K562 (cell line): ENCODE data around the gene KLHL22. TPM values are rescaled to one million over a fixed set of nuclear protein-coding genes. Genes with fewer than 3 reads are reported as not detected.

Source experiments
- COPS2 ChIP-seq: fragments of 450-650 bp; conservative IDR thresholded peaks from 2 replicates; pipeline ENCODE4 v1.6.1; 2016; ENCODE audit warnings: mild to moderate bottlenecking, moderate library complexity
- DIDO1 ChIP-seq: fragments of 450-650 bp; IDR thresholded peaks from 2 replicates; pipeline ENCODE4 v1.6.1; 2016; ENCODE audit warnings: low read depth, missing biosample characterization, missing genetic modification characterization
- DMBX1 ChIP-seq: fragments of 250-450 bp; sonication (Bioruptor Pico); IDR thresholded peaks from 2 replicates; pipeline ENCODE4 v1.8.0; 2022; ENCODE audit warnings: inconsistent platforms, mild to moderate bottlenecking, moderate library complexity, borderline replicate concordance
- FOXJ3 ChIP-seq: sonication (generic); formaldehyde crosslinking; IDR thresholded peaks from 2 replicates; pipeline ENCODE4 v1.4.0; 2020; ENCODE audit warnings: mild to moderate bottlenecking, missing genetic modification reagents
- JUN ChIP-seq, 2 experiments: sonication (generic) in 1 of 2; formaldehyde crosslinking in 1 of 2; IDR thresholded peaks; 2 replicates each; pipeline versions ENCODE4 v1.6.1 to v1.8.0; 2012 to 2022; ENCODE audit warnings: borderline replicate concordance in 2 of 2, mild to moderate bottlenecking in 2 of 2, improper control_type of control experiment in 1 of 2, low read depth in 1 of 2, low read length in 1 of 2, missing genetic modification reagents in 1 of 2
- KDM4B ChIP-seq, 2 experiments: fragments of 450-650 bp in 1 of 2; sonication (generic) in 1 of 2; IDR thresholded peaks; 2 replicates each; pipeline ENCODE4 v1.6.1; 2016 to 2017; ENCODE audit warnings: borderline replicate concordance in 2 of 2, antibody characterized with exemption in 1 of 2, low read depth in 1 of 2, mild to moderate bottlenecking in 1 of 2
- MAFF ChIP-seq: IDR thresholded peaks from 2 replicates; pipeline ENCODE4 v1.6.1; 2012; ENCODE audit warnings: low read length, improper control_type of control experiment
- MXI1 ChIP-seq: IDR thresholded peaks from 2 replicates; pipeline ENCODE4 v1.6.1; 2011; ENCODE audit warnings: low read depth, mild to moderate bottlenecking, improper control_type of control experiment, low read length
- NFIX ChIP-seq: fragments of 250-450 bp; sonication (Bioruptor Pico); IDR thresholded peaks from 2 replicates; pipeline ENCODE4 v1.4.0; 2020; ENCODE audit warnings: low read depth, mild to moderate bottlenecking, moderate library complexity
- POLR2G ChIP-seq: fragments of 200-400 bp; formaldehyde crosslinking; IDR thresholded peaks from 2 replicates; pipeline ENCODE4 v1.6.1; 2017; ENCODE audit warnings: low read depth, mild to moderate bottlenecking, antibody characterized with exemption, low read length, moderate library complexity
- PTRF ChIP-seq: fragments of 450-650 bp; IDR thresholded peaks from 2 replicates; pipeline ENCODE4 v1.6.1; 2016; ENCODE audit warnings: mild to moderate bottlenecking, missing genetic modification characterization, missing compliant biosample characterization
- RCOR1 ChIP-seq, 2 experiments: IDR thresholded peaks; 2 replicates each; pipeline ENCODE4 v1.6.1; 2012; ENCODE audit warnings: low read depth in 2 of 2, low read length in 2 of 2, borderline replicate concordance in 1 of 2, improper control_type of control experiment in 1 of 2
- SMAD4 ChIP-seq: fragments of 250-450 bp; sonication (Bioruptor Pico); conservative IDR thresholded peaks from 2 replicates; pipeline ENCODE4 v1.8.0; 2021; ENCODE audit warnings: inconsistent platforms, mild to moderate bottlenecking, moderate library complexity
- SOX6 ChIP-seq: fragments of 450-650 bp; IDR thresholded peaks from 2 replicates; pipeline ENCODE4 v1.6.1; 2014; ENCODE audit warnings: mild to moderate bottlenecking
- ZNF324 ChIP-seq: fragments of 250-450 bp; sonication (Bioruptor Pico); IDR thresholded peaks from 2 replicates; pipeline ENCODE4 v1.4.0; 2020; ENCODE audit warnings: mild to moderate bottlenecking
- ZNF76 ChIP-seq: fragments of 250-450 bp; sonication (Bioruptor Pico); IDR thresholded peaks from 2 replicates; pipeline ENCODE4 v1.4.0; 2020; ENCODE audit warnings: mild to moderate bottlenecking, moderate library complexity, borderline replicate concordance
- polyA plus RNA-seq, 8 experiments: library from polyadenylated mRNA; depleted of rRNA in 4 of 8; stranded (reverse) in 5 of 8; unstranded in 3 of 8; fragments of >200 nt; fragmentation: Nextera tagmentation in 2 of 8; fragmentation: Illumina TruSeq in 1 of 8; extraction: Ambion mirVana in 2 of 8; extraction: Trizol in 1 of 8; gene quantifications; 2 replicates each; pipeline versions ENCODE4 v1.2.1 to v1.2.3, GENCODE V29; 2011 to 2014; ENCODE audit warnings: inconsistent platforms in 1 of 8, missing spikeins in 1 of 8
- total RNA-seq, 7 experiments: library from RNA; depleted of rRNA in 6 of 7; stranded (reverse); fragments of >200 nt in 6 of 7; fragmentation: Illumina TruSeq in 2 of 7; extraction: Trizol in 2 of 7; gene quantifications; 2 replicates each; pipeline versions ENCODE4 v1.2.1 to v1.2.3, GENCODE V29; 2011 to 2021; ENCODE audit warnings: low replicate concordance in 1 of 7
- TF ChIP-seq, protein P1 (sequence below), 2 experiments: fragments of 450-650 bp in 1 of 2; sonication (generic) in 1 of 2; formaldehyde crosslinking; conservative IDR thresholded peaks; 2 replicates each; pipeline versions ENCODE4 v1.4.0 to v1.8.1; 2020 to 2022; ENCODE audit warnings: mild to moderate bottlenecking in 1 of 2, missing genetic modification reagents in 1 of 2
- TF ChIP-seq, protein P2 (sequence below): fragments of 250-450 bp; sonication (Bioruptor Pico); IDR thresholded peaks from 2 replicates; pipeline ENCODE4 v1.4.0; 2020
- TF ChIP-seq, protein P3 (sequence below): fragments of 250-450 bp; sonication (Bioruptor Pico); IDR thresholded peaks from 2 replicates; pipeline ENCODE4 v1.6.1; 2021; ENCODE audit warnings: mild to moderate bottlenecking
- TF ChIP-seq, protein P4 (sequence below): sonication (generic); formaldehyde crosslinking; IDR thresholded peaks from 2 replicates; pipeline ENCODE4 v1.5.0; 2020; ENCODE audit warnings: missing genetic modification reagents

KLHL22 gene
- total and polyA plus RNA-seq, 9 of the 15 experiments (the other 6 are each of a cell fraction or from before 2014, with no cell fraction given): 1.3 to 25.6 (median 15.2) TPM

DNA sequence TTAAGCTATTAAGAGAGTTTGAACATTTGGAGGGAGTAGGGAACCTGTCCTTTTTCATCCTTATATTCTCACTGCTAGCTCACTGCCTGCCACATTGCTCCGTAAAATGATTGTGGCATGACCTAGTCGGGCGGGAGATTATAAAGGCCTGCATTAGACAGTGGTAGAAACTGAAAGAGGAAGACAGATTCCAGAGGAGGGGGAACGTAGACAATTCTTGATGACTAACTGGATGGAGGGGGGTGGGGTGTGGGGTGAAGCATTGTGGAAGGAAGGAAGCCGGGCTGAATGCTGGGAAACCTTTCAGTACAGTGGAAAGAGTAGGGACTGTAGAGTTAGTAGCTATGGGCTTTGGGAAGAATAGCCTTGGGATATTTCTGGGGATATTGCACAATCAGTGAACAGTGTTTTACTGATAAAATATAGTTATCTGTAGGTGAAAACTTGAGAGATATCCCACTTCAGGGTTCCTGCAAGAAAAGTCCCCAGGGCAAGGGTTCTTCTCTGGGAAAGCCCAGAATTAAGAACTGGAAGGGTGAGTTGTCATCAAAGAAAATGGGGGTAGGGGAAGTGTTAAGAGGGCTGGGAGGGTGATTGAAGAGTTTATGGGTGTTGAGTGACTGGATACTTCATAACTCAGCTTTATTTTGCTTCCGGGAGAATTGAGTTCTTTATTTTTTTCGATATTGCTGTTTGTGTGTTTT is 13.9 kb upstream of the KLHL22 start (continued):
- TF ChIP-seq SMAD4 (CRISPR knock-in tag) (no peak), RCOR1 (IDR thresholded peaks at IDR 0.05; ENCODE audit: borderline replicate concordance in 1 of 2, low read depth in 2 of 2, low read length in 2 of 2) (peak; percentile 78 to 96), PTRF (tag) (no peak), ZNF76 (CRISPR knock-in tag) (no peak), DMBX1 (CRISPR knock-in tag) (no peak), MXI1 (0 out of 2 replicates have a peak, but pooled peaks have one; percentile 13), ZNF324 (CRISPR knock-in tag) (no peak), NFIX (CRISPR knock-in tag) (no peak), JUN (IDR thresholded peaks at IDR 0.05; ENCODE audit: borderline replicate concordance, low read depth, low read length) (peak; percentile 98), JUN (CRISPR knock-in tag; IDR thresholded peaks at IDR 0.05; ENCODE audit: borderline replicate concordance) (no peak), FOXJ3 (no peak), DIDO1 (tag) (no peak), POLR2G (no peak), SOX6 (no peak), KDM4B (IDR thresholded peaks at IDR 0.05; ENCODE audit: borderline replicate concordance in 2 of 2, low read depth in 1 of 2) (no peak), MAFF (peak; percentile 43), COPS2 (no peak)
- TF ChIP-seq, protein P1, sequence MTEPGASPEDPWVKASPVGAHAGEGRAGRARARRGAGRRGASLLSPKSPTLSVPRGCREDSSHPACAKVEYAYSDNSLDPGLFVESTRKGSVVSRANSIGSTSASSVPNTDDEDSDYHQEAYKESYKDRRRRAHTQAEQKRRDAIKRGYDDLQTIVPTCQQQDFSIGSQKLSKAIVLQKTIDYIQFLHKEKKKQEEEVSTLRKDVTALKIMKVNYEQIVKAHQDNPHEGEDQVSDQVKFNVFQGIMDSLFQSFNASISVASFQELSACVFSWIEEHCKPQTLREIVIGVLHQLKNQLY (CRISPR knock-in tag; conservative IDR thresholded peaks at IDR 0.05): no peak
- TF ChIP-seq, protein P2, sequence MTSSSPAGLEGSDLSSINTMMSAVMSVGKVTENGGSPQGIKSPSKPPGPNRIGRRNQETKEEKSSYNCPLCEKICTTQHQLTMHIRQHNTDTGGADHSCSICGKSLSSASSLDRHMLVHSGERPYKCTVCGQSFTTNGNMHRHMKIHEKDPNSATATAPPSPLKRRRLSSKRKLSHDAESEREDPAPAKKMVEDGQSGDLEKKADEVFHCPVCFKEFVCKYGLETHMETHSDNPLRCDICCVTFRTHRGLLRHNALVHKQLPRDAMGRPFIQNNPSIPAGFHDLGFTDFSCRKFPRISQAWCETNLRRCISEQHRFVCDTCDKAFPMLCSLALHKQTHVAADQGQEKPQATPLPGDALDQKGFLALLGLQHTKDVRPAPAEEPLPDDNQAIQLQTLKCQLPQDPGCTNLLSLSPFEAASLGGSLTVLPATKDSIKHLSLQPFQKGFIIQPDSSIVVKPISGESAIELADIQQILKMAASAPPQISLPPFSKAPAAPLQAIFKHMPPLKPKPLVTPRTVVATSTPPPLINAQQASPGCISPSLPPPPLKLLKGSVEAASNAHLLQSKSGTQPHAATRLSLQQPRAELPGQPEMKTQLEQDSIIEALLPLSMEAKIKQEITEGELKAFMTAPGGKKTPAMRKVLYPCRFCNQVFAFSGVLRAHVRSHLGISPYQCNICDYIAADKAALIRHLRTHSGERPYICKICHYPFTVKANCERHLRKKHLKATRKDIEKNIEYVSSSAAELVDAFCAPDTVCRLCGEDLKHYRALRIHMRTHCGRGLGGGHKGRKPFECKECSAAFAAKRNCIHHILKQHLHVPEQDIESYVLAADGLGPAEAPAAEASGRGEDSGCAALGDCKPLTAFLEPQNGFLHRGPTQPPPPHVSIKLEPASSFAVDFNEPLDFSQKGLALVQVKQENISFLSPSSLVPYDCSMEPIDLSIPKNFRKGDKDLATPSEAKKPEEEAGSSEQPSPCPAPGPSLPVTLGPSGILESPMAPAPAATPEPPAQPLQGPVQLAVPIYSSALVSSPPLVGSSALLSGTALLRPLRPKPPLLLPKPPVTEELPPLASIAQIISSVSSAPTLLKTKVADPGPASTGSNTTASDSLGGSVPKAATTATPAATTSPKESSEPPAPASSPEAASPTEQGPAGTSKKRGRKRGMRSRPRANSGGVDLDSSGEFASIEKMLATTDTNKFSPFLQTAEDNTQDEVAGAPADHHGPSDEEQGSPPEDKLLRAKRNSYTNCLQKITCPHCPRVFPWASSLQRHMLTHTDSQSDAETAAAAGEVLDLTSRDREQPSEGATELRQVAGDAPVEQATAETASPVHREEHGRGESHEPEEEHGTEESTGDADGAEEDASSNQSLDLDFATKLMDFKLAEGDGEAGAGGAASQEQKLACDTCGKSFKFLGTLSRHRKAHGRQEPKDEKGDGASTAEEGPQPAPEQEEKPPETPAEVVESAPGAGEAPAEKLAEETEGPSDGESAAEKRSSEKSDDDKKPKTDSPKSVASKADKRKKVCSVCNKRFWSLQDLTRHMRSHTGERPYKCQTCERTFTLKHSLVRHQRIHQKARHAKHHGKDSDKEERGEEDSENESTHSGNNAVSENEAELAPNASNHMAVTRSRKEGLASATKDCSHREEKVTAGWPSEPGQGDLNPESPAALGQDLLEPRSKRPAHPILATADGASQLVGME (CRISPR knock-in tag): no peak
- TF ChIP-seq, protein P3, sequence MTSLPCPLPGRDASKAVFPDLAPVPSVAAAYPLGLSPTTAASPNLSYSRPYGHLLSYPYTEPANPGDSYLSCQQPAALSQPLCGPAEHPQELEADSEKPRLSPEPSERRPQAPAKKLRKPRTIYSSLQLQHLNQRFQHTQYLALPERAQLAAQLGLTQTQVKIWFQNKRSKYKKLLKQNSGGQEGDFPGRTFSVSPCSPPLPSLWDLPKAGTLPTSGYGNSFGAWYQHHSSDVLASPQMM (CRISPR knock-in tag): no peak
- TF ChIP-seq, protein P4, sequence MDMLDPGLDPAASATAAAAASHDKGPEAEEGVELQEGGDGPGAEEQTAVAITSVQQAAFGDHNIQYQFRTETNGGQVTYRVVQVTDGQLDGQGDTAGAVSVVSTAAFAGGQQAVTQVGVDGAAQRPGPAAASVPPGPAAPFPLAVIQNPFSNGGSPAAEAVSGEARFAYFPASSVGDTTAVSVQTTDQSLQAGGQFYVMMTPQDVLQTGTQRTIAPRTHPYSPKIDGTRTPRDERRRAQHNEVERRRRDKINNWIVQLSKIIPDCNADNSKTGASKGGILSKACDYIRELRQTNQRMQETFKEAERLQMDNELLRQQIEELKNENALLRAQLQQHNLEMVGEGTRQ (CRISPR knock-in tag): no peak
